Right lobe of liver (tissue), 6 donors: Measurements from ENCODE around the gene E2F6. TPM values are rescaled to one million over a fixed set of nuclear protein-coding genes. Genes with fewer than 3 reads are reported as not detected.

Source experiments
- ATAC-seq, 4 donors: fragments of 200-7000 bp; cut with Tn5 transposase; one replicate each; pipeline ENCODE4 v1.9.1; 2020; ENCODE audit warnings: mild to moderate bottlenecking in 4 of 4, moderate library complexity in 4 of 4
- DNase-seq, 3 donors: peaks; one replicate each; pipeline ENCODE4 v3.0.0-alpha.2; 2020
- H3K27ac ChIP-seq, 3 donors: fragments of 200-600 bp; one replicate each; pipeline ENCODE4 v1.8.0; 2022
- H3K27me3 ChIP-seq, 2 donors: fragments of 200-600 bp; one replicate each; pipeline ENCODE4 v1.8.0; 2022
- H3K36me3 ChIP-seq, 4 donors: fragments of 200-600 bp; sonication (generic) in 1 of 4; one replicate each; pipeline versions ENCODE4 v1.5.1 to v1.8.0; 2017 to 2022; ENCODE audit warnings: control low read depth in 1 of 4
- H3K4me1 ChIP-seq, 4 donors: fragments of 200-600 bp; sonication (generic) in 1 of 4; one replicate each; pipeline versions ENCODE4 v1.5.1 to v1.8.0; 2017 to 2022; ENCODE audit warnings: control low read depth in 1 of 4
- H3K4me3 ChIP-seq, 3 donors: fragments of 200-600 bp; one replicate each; pipeline ENCODE4 v1.8.0; 2022
- H3K9me3 ChIP-seq, 4 donors: fragments of 200-600 bp; sonication (generic) in 1 of 4; one replicate each; pipeline versions ENCODE4 v1.5.1 to v1.8.0; 2017 to 2022; ENCODE audit warnings: control low read depth in 1 of 4
- CTCF ChIP-seq, 4 donors: fragments of 200-600 bp in 3 of 4; fragments of 450-650 bp in 1 of 4; IDR thresholded peaks; one replicate each; pipeline versions ENCODE4 v1.5.1 to v1.8.0; 2016 to 2022; ENCODE audit warnings: antibody characterized with exemption in 4 of 4, mild to moderate bottlenecking in 2 of 4
- POLR2A ChIP-seq: fragments of 450-650 bp; IDR thresholded peaks from one replicate; pipeline ENCODE4 v1.6.1; 2017; ENCODE audit warnings: antibody characterized with exemption, mild to moderate bottlenecking
- WGBS: methylation state at CpG from one replicate; pipeline ENCODE4 v1.1.6; 2018; ENCODE audit warnings: low coverage, low lambda C conversion rate; ENCODE audit not compliant: insufficient coverage; ENCODE audit errors: missing lambda C conversion rate; 5-methylcytosine and 5-hydroxymethylcytosine counted together
- intact Hi-C, 2 donors: fragments of 100-400 bp; cut with DNase I; formaldehyde crosslinking; loops; one replicate each; pipeline versions ENCODE4 v1.11.2 to v1.14.1; 2022
- total RNA-seq, 6 experiments: library from RNA; depleted of rRNA in 2 of 6; stranded (reverse); fragments of >200 nt in 2 of 6; fragmentation: NEBNext Ultra II Directional in 3 of 6; extraction: Animal tissue kit (Norgen Biotek cat#: 25700) in 3 of 6; gene quantifications; one replicate each; pipeline versions ENCODE4 v1.1.0 to v1.2.4, GENCODE V29; 2016 to 2023
- donor health status: DM: no; HTN: yes; CAD: no.
- donor health status: DM: no; HTN: no; CAD: no.
- donor health status: DM: no; HTN: no; CAD: no.
- donor health status: DM: no; HTN: yes; CAD: no.
- donor health status: DM: no; HTN: yes; CAD: no.

E2F6 gene
- total RNA-seq, 6 experiments from 2014 or later = 4.4 to 9.9 (median 5.8) TPM

GRCh38 chr2:11502740-11503292, 36.9 kb upstream of the E2F6 start:
- Histone ChIP-seq H3K4me3 (no peak overlapping the region), H3K27me3 (no peaks in the 10 kb centered on the region), H3K9me3 (peaks cover 0 to 2% (median 0%) of the 10 kb centered on the region in 4 donors), H3K4me1 (peaks cover 0 to 53% (median 21%) of the 10 kb centered on the region in 4 donors), H3K36me3 (no peaks in the 10 kb centered on the region), H3K27ac (no peak overlapping the region)
- no peak for ATAC-seq
- TF ChIP-seq POLR2A (no peak), CTCF (IDR thresholded peaks at IDR 0.05) (no peak)
- WGBS = 81% methylated on average over 3 of the region's 4 CpGs
- intact Hi-C loops = no loop called here
- no peak for DNase-seq

- Histone ChIP-seq H3K4me3 (peak overlapping the region in 2 of 3 donors; percentile 22 to 34), H3K9me3 (peaks cover 0 to 2% (median 0%) of the 10 kb centered on the region in 4 donors), H3K4me1 (peaks cover 0 to 39% (median 16%) of the 10 kb centered on the region in 4 donors), H3K27me3 (no peaks in the 10 kb centered on the region), H3K27ac (peak overlapping the region in 2 of 3 donors; percentile 64 to 70), H3K36me3 (no peaks in the 10 kb centered on the region)
- DNase-seq (no peak), ATAC-seq (peak; percentile 14 to 58 (median 31))
- TF ChIP-seq CTCF (IDR thresholded peaks at IDR 0.05) = no peak
- TF ChIP-seq POLR2A = no peak
- intact Hi-C loops = no loop called here
- 42% methylated on average over 5 of the region's 5 CpGs for WGBS
These were observed 34.8 kb upstream of the E2F6 start for GRCh38 chr2:11500702-11501303.

- no peak for TF ChIP-seq POLR2A
- TF ChIP-seq CTCF (IDR thresholded peaks at IDR 0.05) = no peak
- Histone ChIP-seq H3K27ac (peak overlapping the region in 2 of 3 donors; percentile 64 to 70), H3K36me3 (no peaks in the 10 kb centered on the region), H3K9me3 (peaks cover 0 to 2% (median 0%) of the 10 kb centered on the region in 4 donors), H3K27me3 (no peaks in the 10 kb centered on the region), H3K4me1 (peaks cover 0 to 31% (median 12%) of the 10 kb centered on the region in 4 donors), H3K4me3 (peak overlapping the region in 1 of 3 donors; percentile 2)
- WGBS = 8% methylated on average over 2 of the region's 4 CpGs
- intact Hi-C loops = no loop called here
- peak; percentile 24 to 47 (median 41) for ATAC-seq
- peak in 1 of 3 donors; percentile 50 for DNase-seq
These were observed 33.3 kb upstream of the E2F6 start for GRCh38 chr2:11499081-11499743.

GRCh38 chr2:11498543-11499034, 32.6 kb upstream of the E2F6 start:
- Histone ChIP-seq H3K4me1 (peaks cover 0 to 31% (median 12%) of the 10 kb centered on the region in 4 donors), H3K27me3 (no peaks in the 10 kb centered on the region), H3K27ac (peak overlapping the region in 2 of 3 donors; percentile 64 to 70), H3K36me3 (no peaks in the 10 kb centered on the region), H3K9me3 (peaks cover 0 to 2% (median 0%) of the 10 kb centered on the region in 4 donors), H3K4me3 (peak overlapping the region in 1 of 3 donors; percentile 2)
- intact Hi-C loops = no loop called here
- ATAC-seq (peak; percentile 94 to 99 (median 97)), DNase-seq (peak; percentile 92 to 98 (median 96))
- 21% methylated on average over 7 of the region's 9 CpGs for WGBS
- TF ChIP-seq POLR2A (no peak), CTCF (IDR thresholded peaks at IDR 0.05) (no peak)
